Measurements from ENCODE around the gene DUSP23. TPM values are rescaled to one million over a fixed set of nuclear protein-coding genes. Genes with fewer than 3 reads are reported as not detected.

DUSP23 gene
- total and polyA plus RNA-seq, 12 donors = 28.3 to 260 (median 119) TPM

- no peak for TF ChIP-seq POLR2A (IDR thresholded peaks at IDR 0.05)
- no peak for TF ChIP-seq CTCF (IDR thresholded peaks at IDR 0.05)
Observed at GRCh38 chr1:159743651-159744410, 36.9 kb upstream of the DUSP23 start.

GRCh38 chr1:159746666-159747065, 34.1 kb upstream of the DUSP23 start:
- TF ChIP-seq CTCF (IDR thresholded peaks at IDR 0.05) = no peak
- TF ChIP-seq POLR2A (IDR thresholded peaks at IDR 0.05) = no peak
- Histone ChIP-seq H3K4me1 (replicated peaks in 1 of 2) (peaks cover 0 to 7% of the 10 kb centered on the region in 2 donors), H3K9me3 (replicated peaks in 1 of 3) (no peaks in the 10 kb centered on the region), H3K36me3 (replicated peaks in 1 of 2) (no peaks in the 10 kb centered on the region), H3K27me3 (no peaks in the 10 kb centered on the region), H3K4me3 (no peak overlapping the region), H3K27ac (no peak overlapping the region)
- DNase-seq = no peak
- 38 to 52% (median 44%) methylated on average over 3 of the region's 3 CpGs for WGBS, 4 donors
- intact Hi-C loops (cut with DNase I) = no loop called here

More at GRCh38 chr1:159743651-159744410, 36.9 kb upstream of the DUSP23 start:
- no peak overlapping the region for H3K4me3 ChIP-seq
- 59 to 79% (median 67%) methylated on average over 5 of the region's 5 CpGs for WGBS, 4 donors
- no peak overlapping the region for H3K27ac ChIP-seq
- intact Hi-C loops (cut with DNase I) = no loop called here
- H3K27me3 ChIP-seq = no peaks in the 10 kb centered on the region
- no peak for DNase-seq
- no peaks in the 10 kb centered on the region for H3K9me3 ChIP-seq (replicated peaks in 1 of 3)
- peaks cover 0 to 10% of the 10 kb centered on the region in 2 donors for H3K4me1 ChIP-seq (replicated peaks in 1 of 2)
- H3K36me3 ChIP-seq (replicated peaks in 1 of 2) = no peaks in the 10 kb centered on the region

DNA sequence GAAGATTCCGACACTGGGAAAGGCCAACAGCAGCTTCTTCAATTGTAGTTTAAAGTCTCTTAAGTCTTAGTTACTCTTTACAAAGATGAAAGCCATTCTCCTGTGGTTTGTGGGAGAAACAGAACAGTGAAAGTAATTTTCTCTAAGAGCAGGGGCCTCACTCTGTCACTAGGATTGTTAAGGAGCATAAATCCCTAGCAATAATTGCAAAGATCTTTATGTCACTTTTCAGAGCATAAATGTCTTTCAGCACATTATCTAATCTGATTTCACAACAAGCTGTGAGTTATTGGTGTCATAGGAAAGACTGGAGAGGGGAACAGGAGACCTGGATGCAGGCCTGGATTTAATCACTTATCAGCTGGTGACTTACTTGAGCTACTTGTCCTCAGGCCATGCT, 32.4 kb upstream of the DUSP23 start:
- H3K9me3 ChIP-seq (replicated peaks in 1 of 3) = no peaks in the 10 kb centered on the region
- 88 to 97% (median 94%) methylated on average over 1 of the region's 1 CpG for WGBS, 4 donors
- intact Hi-C loops (cut with DNase I) = no loop called here
- H3K36me3 ChIP-seq (replicated peaks in 1 of 2) = no peaks in the 10 kb centered on the region
- DNase-seq = peak in 2 of 7 donors; percentile 13 to 37
- H3K27ac ChIP-seq = no peak overlapping the region
- TF ChIP-seq CTCF (IDR thresholded peaks at IDR 0.05) (no peak), POLR2A (IDR thresholded peaks at IDR 0.05) (no peak)
- H3K4me1 ChIP-seq (replicated peaks in 1 of 2) = peaks cover 0 to 22% of the 10 kb centered on the region in 2 donors
- H3K27me3 ChIP-seq = no peaks in the 10 kb centered on the region
- H3K4me3 ChIP-seq = no peak overlapping the region

DNA sequence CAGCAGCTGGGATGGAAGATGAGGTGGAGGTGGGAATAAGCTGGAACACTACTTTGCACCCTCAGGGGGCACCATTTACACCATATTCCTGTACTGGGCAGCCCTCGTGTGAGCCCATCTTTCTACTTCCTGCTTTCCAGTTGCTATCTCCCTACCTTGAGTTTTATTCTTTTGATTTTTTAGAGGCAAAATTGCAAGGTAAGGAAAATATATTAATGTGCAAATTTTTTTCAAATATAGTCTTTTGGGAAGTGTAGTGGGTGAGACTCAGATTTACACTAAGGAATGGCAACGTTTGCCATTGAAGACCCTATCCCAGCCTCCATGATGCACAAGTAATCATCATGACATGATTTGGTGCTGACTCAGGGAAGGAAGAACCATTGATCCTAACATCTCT, 31.1 kb upstream of the DUSP23 start:
- Histone ChIP-seq H3K4me1 (replicated peaks in 1 of 2) (peaks cover 0 to 22% of the 10 kb centered on the region in 2 donors), H3K36me3 (replicated peaks in 1 of 2) (no peaks in the 10 kb centered on the region), H3K9me3 (replicated peaks in 1 of 3) (no peaks in the 10 kb centered on the region), H3K4me3 (no peak overlapping the region), H3K27me3 (no peaks in the 10 kb centered on the region), H3K27ac (no peak overlapping the region)
- no peak for DNase-seq
- WGBS, 4 donors = 68 to 80% (median 71%) methylated on average over 2 of the region's 2 CpGs
- TF ChIP-seq CTCF (IDR thresholded peaks at IDR 0.05) (no peak), POLR2A (IDR thresholded peaks at IDR 0.05) (no peak)
- intact Hi-C loops (cut with DNase I) = no loop called here
